Colonic mucosa (tissue), 4 donors: Measurements from ENCODE around the gene STRBP. TPM values are rescaled to one million over a fixed set of nuclear protein-coding genes. Genes with fewer than 3 reads are reported as not detected.

ENCODE experiments used
- DNase-seq: peaks from one replicate; pipeline ENCODE4 v3.0.0-alpha.2; 2020
- H3K27ac ChIP-seq: fragments of 200-600 bp; one replicate; pipeline ENCODE4 v1.8.0; 2021
- H3K27me3 ChIP-seq: fragments of 200-600 bp; one replicate; pipeline ENCODE4 v1.8.0; 2021
- H3K36me3 ChIP-seq: fragments of 200-600 bp; one replicate; pipeline ENCODE4 v1.8.0; 2021
- H3K4me1 ChIP-seq: fragments of 200-600 bp; one replicate; pipeline ENCODE4 v1.8.0; 2021; ENCODE audit warnings: mild to moderate bottlenecking
- H3K4me3 ChIP-seq: fragments of 200-600 bp; one replicate; pipeline ENCODE4 v1.8.0; 2021
- H3K9ac ChIP-seq, 2 donors: one replicate each; pipeline ENCODE4 v1.7.0; 2013; ENCODE audit warnings: control low read depth in 2 of 2, low read depth in 2 of 2, low read length in 2 of 2
- H3K9me3 ChIP-seq: fragments of 200-600 bp; one replicate; pipeline ENCODE4 v1.8.0; 2021
- CTCF ChIP-seq: fragments of 200-600 bp; IDR thresholded peaks from one replicate; pipeline ENCODE4 v1.8.0; 2022; ENCODE audit warnings: antibody characterized with exemption, mild to moderate bottlenecking
- intact Hi-C: fragments of 100-400 bp; cut with DNase I; formaldehyde crosslinking; loops from one replicate; pipeline ENCODE4 v1.14.1; 2022
- total RNA-seq, 2 donors: library from RNA; stranded (reverse); fragmentation: NEBNext Ultra II Directional in 1 of 2; extraction: Animal tissue kit (Norgen Biotek cat#: 25700) in 1 of 2; gene quantifications; one replicate each; pipeline ENCODE4 v1.2.1, GENCODE V29; 2021
- donor health status: healthy.
- donor health status: DM: no; HTN: no; CAD: no.
- donor health status: DM: no; HTN: no; CAD: no.

STRBP gene
- total RNA-seq, 2 donors from 2014 or later = 37.5 to 53.5 TPM

DNA sequence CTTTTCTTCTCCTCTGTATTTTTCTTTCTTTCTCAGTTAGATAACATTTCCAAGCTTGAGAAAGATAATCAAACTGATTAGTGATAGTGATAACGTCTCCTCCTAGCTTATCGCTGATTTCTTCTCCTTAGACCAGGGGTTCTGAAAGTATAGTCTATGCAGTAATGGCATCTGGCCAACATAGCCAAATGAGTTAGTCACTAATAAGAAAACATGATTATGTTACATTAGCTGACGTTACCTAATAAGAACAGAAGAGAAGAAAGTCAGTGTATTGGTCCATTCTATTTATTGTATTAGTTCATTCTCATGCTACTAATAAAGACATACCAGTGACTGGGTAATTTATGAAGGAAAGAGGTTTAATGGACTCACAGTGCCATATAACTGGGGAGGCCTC lies 111.2 kb downstream of the STRBP start:
- TF ChIP-seq CTCF = no peak
- Histone ChIP-seq H3K27ac (no peak overlapping the region), H3K4me1 (no peaks in the 10 kb centered on the region), H3K36me3 (no peaks in the 10 kb centered on the region), H3K4me3 (no peak overlapping the region), H3K9me3 (no peaks in the 10 kb centered on the region), H3K9ac (no peak overlapping the region), H3K27me3 (no peaks in the 10 kb centered on the region)
- DNase-seq = no peak
- intact Hi-C loops = no loop called here

DNA sequence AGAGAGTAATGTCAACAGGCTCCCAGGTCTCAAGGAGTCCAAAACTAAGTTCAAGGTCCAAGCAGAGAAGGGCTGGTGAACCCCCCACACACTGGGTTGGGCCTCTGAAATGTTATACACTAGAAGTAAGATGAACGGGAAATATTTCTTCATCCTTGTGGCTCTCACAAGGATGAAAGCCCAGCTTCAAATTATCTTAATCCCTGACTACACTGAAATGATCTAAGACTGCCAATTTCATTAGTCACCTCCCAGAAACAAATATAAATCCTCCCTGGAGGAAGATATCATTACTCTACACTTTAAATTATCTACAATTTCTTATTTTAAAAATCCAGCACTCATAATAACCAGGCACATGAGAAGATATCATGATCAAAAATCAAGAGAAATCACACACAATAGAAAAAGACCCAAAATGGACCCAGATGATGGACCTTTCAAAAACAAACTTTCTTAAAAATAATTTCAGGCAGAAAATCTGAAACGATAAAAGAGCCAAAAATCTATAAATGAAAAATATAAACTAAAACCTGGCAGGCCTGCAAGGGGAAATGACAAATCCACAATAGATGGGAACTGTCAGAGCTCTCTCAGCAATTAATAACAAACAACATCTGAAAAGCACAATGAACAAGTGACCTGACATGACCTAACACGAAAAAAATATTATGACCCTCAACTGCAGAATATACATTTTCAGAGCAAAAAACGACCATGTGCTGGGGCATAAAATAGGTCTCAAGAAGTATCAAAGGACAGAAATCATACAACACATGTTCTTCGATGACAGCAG lies 117.5 kb downstream of the STRBP start:
- Histone ChIP-seq H3K27me3 (no peaks in the 10 kb centered on the region), H3K36me3 (no peaks in the 10 kb centered on the region), H3K9ac (no peak overlapping the region), H3K4me1 (no peaks in the 10 kb centered on the region), H3K4me3 (no peak overlapping the region), H3K27ac (no peak overlapping the region), H3K9me3 (no peaks in the 10 kb centered on the region)
- intact Hi-C loops = no loop called here
- no peak for DNase-seq
- no peak for TF ChIP-seq CTCF

GRCh38 chr9:123149067-123149466 lies 119.3 kb downstream of the STRBP start:
- Histone ChIP-seq H3K4me1 (no peaks in the 10 kb centered on the region), H3K9me3 (no peaks in the 10 kb centered on the region), H3K9ac (no peak overlapping the region), H3K27ac (no peak overlapping the region), H3K36me3 (no peaks in the 10 kb centered on the region), H3K4me3 (no peak overlapping the region), H3K27me3 (no peaks in the 10 kb centered on the region)
- no peak for DNase-seq
- no peak for TF ChIP-seq CTCF
- intact Hi-C loops = no loop called here

GRCh38 chr9:123138163-123138562 lies 130.2 kb downstream of the STRBP start:
- TF ChIP-seq CTCF = no peak
- no peak overlapping the region for H3K27ac ChIP-seq

GRCh38 chr9:123135430-123135829 lies 133.0 kb downstream of the STRBP start:
- no peak for DNase-seq
- no peak overlapping the region for H3K9ac ChIP-seq
- H3K9me3 ChIP-seq = no peaks in the 10 kb centered on the region
- H3K27ac ChIP-seq = no peak overlapping the region
- H3K27me3 ChIP-seq = no peaks in the 10 kb centered on the region
- H3K4me1 ChIP-seq = no peaks in the 10 kb centered on the region
- H3K4me3 ChIP-seq = no peak overlapping the region
- no peaks in the 10 kb centered on the region for H3K36me3 ChIP-seq
- intact Hi-C loops = no loop called here
- TF ChIP-seq CTCF = no peak

More at GRCh38 chr9:123138163-123138562, 130.2 kb downstream of the STRBP start:
- intact Hi-C loops = no loop called here
- DNase-seq = no peak
- H3K4me1 ChIP-seq = no peaks in the 10 kb centered on the region
- H3K9me3 ChIP-seq = no peaks in the 10 kb centered on the region
- H3K36me3 ChIP-seq = no peaks in the 10 kb centered on the region
- no peaks in the 10 kb centered on the region for H3K27me3 ChIP-seq
- no peak overlapping the region for H3K9ac ChIP-seq
- H3K4me3 ChIP-seq = no peak overlapping the region
